Measurements from ENCODE around the gene NDUFV1.
A peak's percentile ranks its signal among the peaks of the same experiment; 100 is the strongest.
"Not testable (repeated sequence)": the region's sequence is repeated elsewhere in the genome, so short reads cannot be mapped to it uniquely, and the experiment has no call there.

The NDUFV1 gene

DNA sequence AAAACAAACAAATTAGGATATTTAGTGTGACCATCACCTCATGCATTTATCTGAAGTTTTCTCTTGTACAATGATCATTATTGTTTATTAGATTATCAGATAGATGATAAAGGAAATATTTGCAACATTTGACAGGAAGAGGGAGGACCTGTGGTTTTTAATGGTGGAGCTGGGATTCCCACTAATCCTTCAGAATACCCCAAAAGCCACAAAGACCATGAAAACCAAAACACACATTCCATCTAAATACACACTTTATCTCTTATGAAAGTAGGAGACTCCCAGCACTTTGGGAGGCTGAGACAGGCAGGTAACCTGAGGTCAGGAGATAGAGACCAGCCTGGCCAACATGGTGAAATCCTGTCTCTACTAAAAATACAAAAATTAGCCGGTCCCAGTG, 7.6 kb upstream of the NDUFV1 start:
- no peak overlapping the region for H3K4me3 ChIP-seq (ENCODE audit: low read depth, low read length)
- DNase-seq (ENCODE audit: low read depth): no peak
- TF ChIP-seq, protein P1, sequence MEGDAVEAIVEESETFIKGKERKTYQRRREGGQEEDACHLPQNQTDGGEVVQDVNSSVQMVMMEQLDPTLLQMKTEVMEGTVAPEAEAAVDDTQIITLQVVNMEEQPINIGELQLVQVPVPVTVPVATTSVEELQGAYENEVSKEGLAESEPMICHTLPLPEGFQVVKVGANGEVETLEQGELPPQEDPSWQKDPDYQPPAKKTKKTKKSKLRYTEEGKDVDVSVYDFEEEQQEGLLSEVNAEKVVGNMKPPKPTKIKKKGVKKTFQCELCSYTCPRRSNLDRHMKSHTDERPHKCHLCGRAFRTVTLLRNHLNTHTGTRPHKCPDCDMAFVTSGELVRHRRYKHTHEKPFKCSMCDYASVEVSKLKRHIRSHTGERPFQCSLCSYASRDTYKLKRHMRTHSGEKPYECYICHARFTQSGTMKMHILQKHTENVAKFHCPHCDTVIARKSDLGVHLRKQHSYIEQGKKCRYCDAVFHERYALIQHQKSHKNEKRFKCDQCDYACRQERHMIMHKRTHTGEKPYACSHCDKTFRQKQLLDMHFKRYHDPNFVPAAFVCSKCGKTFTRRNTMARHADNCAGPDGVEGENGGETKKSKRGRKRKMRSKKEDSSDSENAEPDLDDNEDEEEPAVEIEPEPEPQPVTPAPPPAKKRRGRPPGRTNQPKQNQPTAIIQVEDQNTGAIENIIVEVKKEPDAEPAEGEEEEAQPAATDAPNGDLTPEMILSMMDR (IDR thresholded peaks at IDR 0.05; ENCODE audit: insufficient read depth, low read depth, low read length, missing control alignments): no peak

DNA sequence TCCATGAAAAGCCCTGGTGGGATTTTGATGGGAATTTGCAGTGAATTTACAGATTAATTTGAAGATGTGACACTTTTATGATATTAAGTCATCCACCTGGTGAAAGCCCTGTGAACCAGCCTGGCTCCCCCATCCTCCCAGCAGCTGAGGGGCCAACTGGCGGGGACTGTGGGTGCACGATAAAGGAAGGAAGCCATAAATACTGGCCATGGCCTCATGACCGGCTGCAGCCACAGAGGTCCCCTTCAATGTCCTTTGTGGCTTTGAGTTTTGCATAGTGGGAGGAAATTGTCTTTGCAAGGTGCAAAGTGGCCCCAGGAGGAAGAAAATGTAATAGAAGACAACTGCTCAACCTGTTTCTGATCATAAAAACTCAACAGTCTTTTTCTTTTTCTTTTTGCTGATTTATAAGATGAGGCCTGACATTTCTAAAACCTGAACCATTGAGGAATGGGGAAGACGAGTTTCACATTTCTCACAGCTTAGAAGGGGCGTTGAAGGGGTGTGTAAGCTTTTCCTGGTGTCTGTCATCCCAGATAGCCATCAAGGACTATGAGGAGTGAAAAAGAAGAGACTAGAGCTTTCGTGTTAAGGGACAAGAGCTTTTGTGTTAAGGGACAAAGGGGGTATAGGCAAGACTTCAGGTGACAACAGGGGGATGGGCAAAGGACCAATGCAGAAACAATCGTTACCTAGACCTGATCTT, 6.3 kb upstream of the NDUFV1 start:
- DNase-seq (ENCODE audit: low read depth): peak; percentile 88
- TF ChIP-seq, protein P1 (IDR thresholded peaks at IDR 0.05; ENCODE audit: insufficient read depth, low read depth, low read length, missing control alignments): no peak
- H3K4me3 ChIP-seq (ENCODE audit: low read depth, low read length): peak overlapping the region; percentile 39

DNA sequence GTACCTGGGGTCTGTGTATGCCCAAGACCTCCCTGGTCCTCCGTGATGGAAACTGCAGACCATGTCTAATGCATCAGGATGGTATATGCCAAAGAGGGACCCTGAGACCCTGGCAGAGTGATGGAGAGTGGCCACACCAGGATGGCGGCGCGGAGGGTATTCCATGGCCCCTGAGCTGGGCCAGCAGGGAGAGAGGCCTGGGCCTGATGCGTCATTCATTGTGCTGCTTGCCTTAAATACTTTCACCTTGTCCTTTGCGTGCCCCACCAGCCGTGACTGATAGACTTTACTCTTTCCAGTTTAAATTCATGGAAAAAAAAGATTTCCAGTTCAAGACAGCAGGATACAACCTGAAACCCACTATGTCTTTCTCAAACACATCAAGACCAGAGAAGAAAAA, 5.6 kb upstream of the NDUFV1 start:
- TF ChIP-seq, protein P1 (IDR thresholded peaks at IDR 0.05; ENCODE audit: insufficient read depth, low read depth, low read length, missing control alignments): no peak
- no peak overlapping the region; the same call in 1 of the 2 replicates for H3K4me3 ChIP-seq (ENCODE audit: low read depth, low read length)
- no peak for DNase-seq (ENCODE audit: low read depth)

DNA sequence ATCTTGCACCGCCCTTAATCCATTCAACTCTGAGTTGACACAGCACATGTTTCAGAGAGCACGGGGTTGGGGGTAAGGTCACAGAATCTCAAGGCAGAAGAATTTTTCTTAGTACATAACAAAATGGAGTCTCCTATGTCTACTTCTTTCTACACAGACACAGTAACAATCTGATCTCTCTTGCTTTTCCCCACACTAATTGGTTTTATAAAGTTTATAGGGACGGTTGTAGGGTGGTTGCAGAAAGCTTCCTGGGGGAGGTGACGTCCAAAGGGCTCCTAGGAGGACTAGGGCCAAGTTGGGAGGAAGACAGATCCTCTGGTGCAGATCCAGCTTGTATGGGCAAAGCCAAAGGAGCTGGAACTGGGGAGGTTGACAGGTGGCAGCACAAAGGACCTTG, 2.6 kb upstream of the NDUFV1 start:
- not testable (repeated sequence) for DNase-seq (ENCODE audit: low read depth); H3K4me3 ChIP-seq (ENCODE audit: low read depth, low read length)

DNA sequence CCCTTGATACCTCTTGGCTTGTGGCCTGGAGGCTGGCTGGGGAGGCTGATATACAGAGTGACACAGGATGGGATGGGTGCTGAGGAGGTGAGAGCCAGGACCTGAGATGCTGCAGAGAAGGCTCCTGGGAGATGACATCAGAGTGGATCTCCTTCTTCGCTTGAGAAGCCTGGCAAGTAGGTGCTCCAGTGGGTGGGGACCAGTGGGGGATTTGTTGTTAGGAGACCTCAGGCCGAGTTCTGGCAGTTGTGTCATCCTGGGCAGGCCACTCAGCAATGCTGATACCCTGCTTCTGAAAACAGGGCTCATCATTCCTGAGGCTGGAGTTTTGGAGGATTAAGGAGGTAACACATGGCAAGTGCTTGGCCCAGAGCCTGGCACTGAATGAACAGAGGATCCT, 1.9 kb upstream of the NDUFV1 start:
- TF ChIP-seq, protein P1 (IDR thresholded peaks at IDR 0.05; ENCODE audit: insufficient read depth, low read depth, low read length, missing control alignments): no peak
- no peak overlapping the region for H3K4me3 ChIP-seq (ENCODE audit: low read depth, low read length)
- no peak for DNase-seq (ENCODE audit: low read depth)

DNA sequence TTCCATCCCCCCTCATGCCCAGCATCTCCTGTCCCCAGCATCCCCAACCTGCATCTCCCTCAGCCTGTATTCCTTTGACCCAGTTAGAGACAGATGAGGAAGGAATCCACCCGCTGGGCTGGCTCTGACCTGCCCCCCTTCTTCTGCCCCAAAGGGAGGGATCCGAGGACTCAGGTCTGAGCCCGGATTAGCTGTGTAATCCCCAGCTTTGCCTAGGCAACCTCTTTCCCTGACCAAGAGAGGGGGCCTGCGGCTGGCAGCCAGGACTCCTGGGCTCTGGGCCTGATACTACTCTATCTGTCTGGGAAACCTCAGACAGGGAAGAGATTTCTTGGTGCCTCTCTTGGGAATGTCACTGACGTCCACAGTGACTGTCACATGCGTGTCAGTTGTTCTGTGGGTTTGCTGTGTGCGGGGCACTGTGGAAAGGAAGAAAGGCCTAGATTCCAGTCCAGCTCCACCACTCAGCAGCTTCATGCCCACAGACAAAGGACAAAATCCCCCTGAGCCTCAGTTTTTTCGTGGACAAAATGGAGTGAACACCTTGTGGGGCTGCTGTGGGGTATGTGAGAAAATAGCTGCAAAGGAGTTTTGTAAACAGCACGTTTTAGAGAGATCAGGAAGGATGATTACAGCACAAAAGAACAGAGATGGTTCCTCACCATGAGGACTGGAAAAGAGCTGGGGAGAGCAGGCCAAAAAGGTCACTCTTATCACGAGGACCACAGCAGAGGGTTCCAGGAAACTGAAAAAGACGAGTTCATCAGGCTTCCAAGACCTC, 1.3 kb upstream of the NDUFV1 start:
- TF ChIP-seq, protein P1 (IDR thresholded peaks at IDR 0.05; ENCODE audit: insufficient read depth, low read depth, low read length, missing control alignments): no peak
- DNase-seq (ENCODE audit: low read depth): no peak
- H3K4me3 ChIP-seq (ENCODE audit: low read depth, low read length): no peak overlapping the region

DNA sequence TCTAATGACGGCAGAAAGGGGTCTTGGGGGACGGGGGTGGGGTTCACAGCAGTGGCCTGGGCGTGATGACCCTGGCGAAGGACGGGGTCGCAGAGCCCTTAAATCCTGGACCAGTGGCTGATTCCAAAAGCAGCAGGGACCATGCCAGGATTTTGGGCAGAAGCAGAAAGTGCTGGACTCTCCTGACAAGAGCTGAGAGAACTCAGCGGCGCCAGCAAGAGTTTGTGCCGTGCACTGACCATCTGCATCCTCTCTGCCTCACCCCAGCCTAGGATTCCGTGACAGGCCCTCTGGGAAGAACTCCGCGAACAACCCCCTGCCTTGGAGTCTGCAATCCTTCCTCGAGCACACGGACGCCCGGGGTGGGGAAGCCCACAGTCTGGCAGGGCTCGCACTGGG, 644 bp upstream of the NDUFV1 start:
- H3K4me3 ChIP-seq (ENCODE audit: low read depth, low read length): peak overlapping the region; percentile 56
- no peak for DNase-seq (ENCODE audit: low read depth)
- TF ChIP-seq, protein P1 (IDR thresholded peaks at IDR 0.05; ENCODE audit: insufficient read depth, low read depth, low read length, missing control alignments): no peak
